ENCODE results near the gene ZNF319. TPM values are rescaled to one million over a fixed set of nuclear protein-coding genes. Genes with fewer than 3 reads are reported as not detected.

The ZNF319 gene
- total RNA-seq, 4 donors from 2014 or later: 3.3 to 12.1 (median 8.4) TPM

DNA sequence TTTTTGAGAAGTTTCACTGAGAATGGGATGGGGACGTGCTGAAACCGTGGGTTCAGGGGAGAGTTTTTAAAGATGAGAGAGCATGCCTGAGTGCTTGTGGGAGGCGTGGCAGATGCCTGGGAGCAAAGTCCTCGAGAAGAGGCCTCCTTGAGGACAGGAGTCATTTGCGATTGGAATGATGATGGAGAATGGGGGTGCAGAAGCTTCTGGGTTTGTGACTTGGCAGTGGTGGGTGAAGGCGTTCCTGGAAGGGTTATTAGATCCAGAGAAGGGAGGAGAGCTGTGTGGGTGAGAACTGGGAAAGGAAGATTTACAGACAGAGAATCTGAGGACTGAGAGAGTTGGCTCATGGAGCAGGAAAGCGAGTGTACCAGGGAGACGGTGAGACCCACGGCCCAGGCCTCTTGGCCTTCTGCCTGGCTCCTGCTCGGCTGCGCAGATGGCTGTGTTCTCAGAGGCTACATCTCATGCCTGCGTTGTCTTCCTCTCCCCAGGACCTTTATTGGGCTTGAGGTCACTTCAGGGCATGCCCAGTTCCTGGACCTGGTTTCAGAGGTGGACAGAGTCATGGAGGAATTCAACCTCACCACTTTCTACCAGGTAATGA is 16.5 kb upstream of the ZNF319 start:
- Histone ChIP-seq H3K27me3 (no peaks in the 10 kb centered on the region), H3K9me3 (no peaks in the 10 kb centered on the region), H3K36me3 (peaks cover 0 to 30% (median 0%) of the 10 kb centered on the region in 3 donors), H3K27ac (no peak overlapping the region), H3K4me3 (no peak overlapping the region), H3K4me1 (peaks cover 0 to 2% (median 0%) of the 10 kb centered on the region in 4 donors)
- TF ChIP-seq, protein P1, sequence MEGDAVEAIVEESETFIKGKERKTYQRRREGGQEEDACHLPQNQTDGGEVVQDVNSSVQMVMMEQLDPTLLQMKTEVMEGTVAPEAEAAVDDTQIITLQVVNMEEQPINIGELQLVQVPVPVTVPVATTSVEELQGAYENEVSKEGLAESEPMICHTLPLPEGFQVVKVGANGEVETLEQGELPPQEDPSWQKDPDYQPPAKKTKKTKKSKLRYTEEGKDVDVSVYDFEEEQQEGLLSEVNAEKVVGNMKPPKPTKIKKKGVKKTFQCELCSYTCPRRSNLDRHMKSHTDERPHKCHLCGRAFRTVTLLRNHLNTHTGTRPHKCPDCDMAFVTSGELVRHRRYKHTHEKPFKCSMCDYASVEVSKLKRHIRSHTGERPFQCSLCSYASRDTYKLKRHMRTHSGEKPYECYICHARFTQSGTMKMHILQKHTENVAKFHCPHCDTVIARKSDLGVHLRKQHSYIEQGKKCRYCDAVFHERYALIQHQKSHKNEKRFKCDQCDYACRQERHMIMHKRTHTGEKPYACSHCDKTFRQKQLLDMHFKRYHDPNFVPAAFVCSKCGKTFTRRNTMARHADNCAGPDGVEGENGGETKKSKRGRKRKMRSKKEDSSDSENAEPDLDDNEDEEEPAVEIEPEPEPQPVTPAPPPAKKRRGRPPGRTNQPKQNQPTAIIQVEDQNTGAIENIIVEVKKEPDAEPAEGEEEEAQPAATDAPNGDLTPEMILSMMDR (IDR thresholded peaks at IDR 0.05): no peak
- no peak for TF ChIP-seq POLR2A (IDR thresholded peaks at IDR 0.05)
- peak in 1 of 3 donors; percentile 27 for DNase-seq

DNA sequence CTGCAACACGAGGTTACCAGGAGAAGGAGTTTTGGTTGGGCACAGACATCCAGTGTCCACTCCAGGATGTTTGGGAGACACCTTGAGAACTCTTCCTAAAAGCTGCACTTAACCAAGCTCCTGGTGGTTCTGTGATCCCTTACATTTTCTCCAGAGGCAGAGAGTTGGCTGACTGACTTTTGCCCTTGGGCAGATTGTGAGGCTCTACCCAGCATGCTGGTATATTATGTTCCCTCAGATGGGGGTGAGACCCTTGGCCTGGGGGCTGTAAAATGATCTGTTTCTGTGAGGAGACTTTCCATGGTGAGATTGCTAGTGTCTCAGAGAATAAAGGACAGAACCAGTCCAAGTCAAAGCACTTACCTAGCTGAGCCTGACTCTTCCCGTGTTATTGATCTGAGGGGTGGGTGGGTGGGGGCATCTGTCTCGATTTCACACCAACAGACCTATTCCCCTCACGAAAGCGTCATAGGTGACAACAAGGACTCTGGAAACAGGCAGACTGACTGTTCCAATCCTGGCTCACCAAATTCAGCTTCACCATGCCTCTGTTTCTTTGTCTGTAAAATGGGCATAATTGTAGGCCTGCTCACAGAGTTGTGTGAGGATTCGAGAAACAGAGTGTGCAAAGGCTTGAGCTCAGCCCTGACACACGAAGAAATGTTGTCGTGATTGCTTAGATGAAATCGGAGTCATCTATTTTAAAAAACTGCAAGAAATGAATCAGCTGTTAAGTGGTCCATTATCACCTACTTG is 12.9 kb upstream of the ZNF319 start:
- H3K9me3 ChIP-seq: no peaks in the 10 kb centered on the region
- no peaks in the 10 kb centered on the region for H3K4me1 ChIP-seq
- no peak overlapping the region for H3K27ac ChIP-seq
- H3K27me3 ChIP-seq: no peaks in the 10 kb centered on the region
- peaks cover 0 to 44% (median 0%) of the 10 kb centered on the region in 3 donors for H3K36me3 ChIP-seq
- no peak overlapping the region for H3K4me3 ChIP-seq
- no peak for DNase-seq
- no peak for TF ChIP-seq POLR2A (IDR thresholded peaks at IDR 0.05)
- TF ChIP-seq, protein P1 (IDR thresholded peaks at IDR 0.05): no peak

DNA sequence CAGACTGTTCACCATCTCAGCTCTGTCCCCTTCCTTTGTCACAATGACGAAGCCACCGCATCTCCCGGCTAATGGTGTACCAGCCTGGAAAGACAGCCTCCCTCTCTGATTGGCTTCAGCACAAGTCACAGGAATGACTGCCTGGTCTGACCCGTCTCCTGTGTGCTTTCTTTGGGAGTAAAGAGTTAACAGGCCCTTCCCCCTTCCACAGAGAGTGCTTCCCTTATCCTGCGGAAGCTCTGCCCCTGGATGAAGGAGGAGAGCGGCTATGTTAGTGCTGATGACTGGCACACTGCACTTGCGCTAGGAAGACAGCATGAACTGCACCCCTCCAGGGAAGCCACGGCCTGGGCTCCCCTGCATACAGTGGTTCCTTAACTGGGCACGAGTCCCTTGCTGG is 12.0 kb upstream of the ZNF319 start:
- peak in 1 of 3 donors; percentile 21 for DNase-seq
- Histone ChIP-seq H3K36me3 (peaks cover 0 to 43% (median 0%) of the 10 kb centered on the region in 3 donors), H3K9me3 (no peaks in the 10 kb centered on the region), H3K4me3 (no peak overlapping the region), H3K4me1 (no peaks in the 10 kb centered on the region), H3K27me3 (no peaks in the 10 kb centered on the region), H3K27ac (no peak overlapping the region)
- TF ChIP-seq, protein P1 (IDR thresholded peaks at IDR 0.05): no peak
- TF ChIP-seq POLR2A (IDR thresholded peaks at IDR 0.05): no peak

DNA sequence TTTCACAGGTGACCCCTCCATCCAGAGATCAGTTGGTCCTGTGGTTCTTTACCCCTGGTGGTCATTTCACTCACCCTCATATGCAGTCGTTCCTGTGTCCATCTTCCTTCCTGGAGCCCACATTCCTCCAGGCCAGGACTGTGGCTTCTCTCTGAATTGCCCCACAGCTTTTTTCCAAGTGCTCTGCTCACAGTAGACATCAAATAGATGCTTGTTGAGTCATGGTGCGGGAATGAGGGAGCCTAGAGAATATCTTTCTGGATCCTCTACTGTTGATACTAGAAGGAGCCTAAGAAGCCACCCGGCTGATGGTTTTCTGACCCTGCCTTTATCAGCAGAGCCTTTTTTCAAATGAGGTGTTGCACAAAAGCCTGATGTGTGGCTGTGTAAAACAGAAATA is 11.2 kb upstream of the ZNF319 start:
- peak in 1 of 3 donors; percentile 21 for DNase-seq
- Histone ChIP-seq H3K27me3 (no peaks in the 10 kb centered on the region), H3K4me1 (no peaks in the 10 kb centered on the region), H3K4me3 (no peak overlapping the region), H3K9me3 (no peaks in the 10 kb centered on the region), H3K36me3 (peaks cover 0 to 40% (median 0%) of the 10 kb centered on the region in 3 donors), H3K27ac (no peak overlapping the region)
- TF ChIP-seq POLR2A (IDR thresholded peaks at IDR 0.05): no peak
- TF ChIP-seq, protein P1 (IDR thresholded peaks at IDR 0.05): no peak

DNA sequence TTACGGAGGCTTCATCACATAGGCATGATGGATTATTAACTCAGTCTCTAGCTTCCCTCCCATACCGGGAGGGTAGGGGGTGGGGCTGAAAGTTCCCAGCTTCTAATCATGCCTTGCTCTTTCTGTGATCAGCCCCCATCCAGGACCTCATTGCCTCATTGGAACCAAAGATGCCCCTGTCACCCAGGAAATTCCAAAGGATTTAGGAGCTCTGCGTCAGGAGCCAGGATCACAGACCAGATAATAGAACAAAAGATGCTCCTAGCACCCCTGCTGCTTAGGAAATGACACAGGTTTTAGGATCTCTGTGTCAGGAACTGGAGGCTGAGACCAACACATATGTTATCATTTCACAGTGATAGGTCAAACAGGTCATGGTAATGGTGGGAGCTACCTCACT is 10.4 kb upstream of the ZNF319 start:
- Histone ChIP-seq H3K9me3 (no peaks in the 10 kb centered on the region), H3K36me3 (peaks cover 0 to 46% (median 0%) of the 10 kb centered on the region in 3 donors), H3K27me3 (no peaks in the 10 kb centered on the region), H3K27ac (no peak overlapping the region), H3K4me3 (no peak overlapping the region), H3K4me1 (no peaks in the 10 kb centered on the region)
- no peak for TF ChIP-seq POLR2A (IDR thresholded peaks at IDR 0.05)
- TF ChIP-seq, protein P1 (IDR thresholded peaks at IDR 0.05): no peak
- DNase-seq: no peak

Data from Peyer's patch (tissue), 4 donors.